IMR-90 (cell line): ENCODE measurements around the gene GRM5.
A peak's percentile ranks its signal among the peaks of the same experiment; 100 is the strongest.

Source experiments
- CEBPB ChIP-seq: IDR thresholded peaks from 2 replicates; pipeline ENCODE4 v1.6.1; 2012; ENCODE audit warnings: low read depth, low read length, improper control_type of control experiment
- CHD1 ChIP-seq: IDR thresholded peaks from 2 replicates; pipeline ENCODE4 v1.6.1; 2012; ENCODE audit warnings: low read depth, low read length, improper control_type of control experiment
- CTCF ChIP-seq: conservative IDR thresholded peaks from 2 replicates; pipeline ENCODE4 v1.5.1; 2012; ENCODE audit warnings: mild to moderate bottlenecking, low read depth, low read length, improper control_type of control experiment
- ELK1 ChIP-seq: fragments of 150-350 bp; IDR thresholded peaks from 2 replicates; pipeline ENCODE4 v1.6.1; 2016; ENCODE audit warnings: low read depth, mild to moderate bottlenecking, low read length, moderate library complexity, borderline replicate concordance
- MAFK ChIP-seq: IDR thresholded peaks from 2 replicates; pipeline ENCODE4 v1.6.1; 2012; ENCODE audit warnings: low read depth, low read length, improper control_type of control experiment
- MXI1 ChIP-seq: IDR thresholded peaks from 2 replicates; pipeline ENCODE4 v1.6.1; 2012; ENCODE audit warnings: low read depth, mild to moderate bottlenecking, low read length, moderate library complexity, borderline replicate concordance
- NFE2L2 ChIP-seq: fragments of 150-350 bp; IDR thresholded peaks from 2 replicates; pipeline ENCODE4 v1.6.1; 2016; ENCODE audit warnings: low read depth, mild to moderate bottlenecking, low read length
- POLR2A ChIP-seq: IDR thresholded peaks from 2 replicates; pipeline ENCODE4 v1.6.1; 2012; ENCODE audit warnings: mild to moderate bottlenecking, low read depth, low read length
- RAD21 ChIP-seq: IDR thresholded peaks from 2 replicates; pipeline ENCODE4 v1.6.1; 2012; ENCODE audit warnings: low read length, improper control_type of control experiment
- RCOR1 ChIP-seq: IDR thresholded peaks from 2 replicates; pipeline ENCODE4 v1.6.1; 2012; ENCODE audit warnings: mild to moderate bottlenecking, low read length, improper control_type of control experiment; ENCODE audit not compliant: insufficient replicate concordance
- RFX5 ChIP-seq: IDR thresholded peaks from 2 replicates; pipeline ENCODE4 v1.8.0; 2012; ENCODE audit warnings: low read depth, mild to moderate bottlenecking, low read length, moderate library complexity
- SMC3 ChIP-seq: fragments of 150-350 bp; IDR thresholded peaks from 2 replicates; pipeline ENCODE4 v1.6.1; 2016; ENCODE audit warnings: low read depth, mild to moderate bottlenecking, antibody characterized with exemption, low read length, moderate library complexity
- USF2 ChIP-seq: fragments of 150-350 bp; IDR thresholded peaks from 2 replicates; pipeline ENCODE4 v1.6.1; 2017; ENCODE audit warnings: mild to moderate bottlenecking, antibody characterized with exemption, low read length, low read depth

GRCh38 chr11:88522624-88523385, 543.0 kb downstream of the GRM5 start:
- no peak for TF ChIP-seq NFE2L2
- no peak for TF ChIP-seq USF2
- no peak for TF ChIP-seq CTCF
- TF ChIP-seq RFX5: no peak
- TF ChIP-seq MXI1: no peak
- TF ChIP-seq POLR2A: no peak
- no peak for TF ChIP-seq RAD21
- TF ChIP-seq RCOR1: no peak
- TF ChIP-seq MAFK: no peak
- no peak for TF ChIP-seq ELK1
- no peak for TF ChIP-seq CHD1
- TF ChIP-seq CEBPB: peak; percentile 56; the same call in 1 of the 2 replicates
- TF ChIP-seq SMC3: no peak
